Measurements from ENCODE around the gene SERTAD2.

SERTAD2 gene

DNA sequence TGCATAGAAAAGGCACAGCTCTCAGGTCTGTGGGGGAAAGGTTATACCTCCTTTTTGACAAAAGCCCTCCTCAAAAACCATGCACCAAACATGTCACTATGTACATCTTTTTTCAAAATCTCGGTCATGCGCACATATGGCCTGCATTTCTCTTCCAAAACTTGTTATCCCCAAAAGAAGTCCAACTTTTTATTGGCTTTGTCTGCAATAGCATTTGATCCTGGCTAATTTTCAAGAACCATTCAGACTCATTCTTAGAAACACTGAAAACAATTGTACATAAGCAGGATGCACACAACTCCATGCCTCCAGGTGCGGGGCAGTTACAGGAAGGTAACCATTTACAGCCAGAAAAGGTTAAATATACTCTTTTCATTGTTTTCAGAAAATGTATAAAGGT is 21.9 kb downstream of the SERTAD2 start:
- TF ChIP-seq, protein P1, sequence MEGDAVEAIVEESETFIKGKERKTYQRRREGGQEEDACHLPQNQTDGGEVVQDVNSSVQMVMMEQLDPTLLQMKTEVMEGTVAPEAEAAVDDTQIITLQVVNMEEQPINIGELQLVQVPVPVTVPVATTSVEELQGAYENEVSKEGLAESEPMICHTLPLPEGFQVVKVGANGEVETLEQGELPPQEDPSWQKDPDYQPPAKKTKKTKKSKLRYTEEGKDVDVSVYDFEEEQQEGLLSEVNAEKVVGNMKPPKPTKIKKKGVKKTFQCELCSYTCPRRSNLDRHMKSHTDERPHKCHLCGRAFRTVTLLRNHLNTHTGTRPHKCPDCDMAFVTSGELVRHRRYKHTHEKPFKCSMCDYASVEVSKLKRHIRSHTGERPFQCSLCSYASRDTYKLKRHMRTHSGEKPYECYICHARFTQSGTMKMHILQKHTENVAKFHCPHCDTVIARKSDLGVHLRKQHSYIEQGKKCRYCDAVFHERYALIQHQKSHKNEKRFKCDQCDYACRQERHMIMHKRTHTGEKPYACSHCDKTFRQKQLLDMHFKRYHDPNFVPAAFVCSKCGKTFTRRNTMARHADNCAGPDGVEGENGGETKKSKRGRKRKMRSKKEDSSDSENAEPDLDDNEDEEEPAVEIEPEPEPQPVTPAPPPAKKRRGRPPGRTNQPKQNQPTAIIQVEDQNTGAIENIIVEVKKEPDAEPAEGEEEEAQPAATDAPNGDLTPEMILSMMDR (IDR thresholded peaks at IDR 0.05; ENCODE audit: insufficient read depth, low read length, missing control alignments): no peak
- CTCF ChIA-PET: interaction anchor here (1.0 to 3.4 kb wide), 6 partner anchors 10 to 241 kb away, joined by 4 to 18 read pairs (median 4); no protein-coding TSS in a partner anchor
- POLR2A ChIA-PET: interaction anchor here (0.7 kb wide), 1 partner anchor 574 kb away, joined by 8 read pairs; no protein-coding TSS in a partner anchor
- no peak for DNase-seq (ENCODE audit: low read depth, low spot score)
- no peak overlapping the region for H3K4me3 ChIP-seq (ENCODE audit: low read depth, low read length)

DNA sequence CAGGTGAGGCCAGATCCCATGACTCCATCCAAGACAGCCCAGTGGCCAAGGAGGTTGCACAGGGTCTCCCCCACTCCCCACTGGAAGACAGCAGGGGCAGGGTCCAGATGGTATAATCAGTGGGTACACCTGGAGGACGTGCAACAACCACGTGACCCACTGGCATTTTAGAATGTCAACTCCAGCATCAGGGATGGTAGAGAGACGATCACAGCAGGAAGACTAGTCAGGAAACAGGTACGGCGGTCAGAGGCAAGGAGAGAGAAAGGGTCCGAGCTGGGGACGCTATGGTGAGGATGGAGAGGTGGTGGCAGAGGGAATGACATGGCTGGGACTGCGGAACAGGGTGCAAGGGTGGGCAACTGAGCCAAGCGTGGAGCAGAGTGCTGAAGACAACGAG is 23.0 kb downstream of the SERTAD2 start:
- no peak for DNase-seq (ENCODE audit: low read depth, low spot score)
- TF ChIP-seq, protein P1 (IDR thresholded peaks at IDR 0.05; ENCODE audit: insufficient read depth, low read length, missing control alignments): no peak
- ChIA-PET POLR2A (no interaction called here), CTCF (interaction anchor here (0.7 to 3.4 kb wide), 5 partner anchors 9 to 44 kb away, joined by 3 to 18 read pairs (median 4); no protein-coding TSS in a partner anchor)
- H3K4me3 ChIP-seq (ENCODE audit: low read depth, low read length): no peak overlapping the region

DNA sequence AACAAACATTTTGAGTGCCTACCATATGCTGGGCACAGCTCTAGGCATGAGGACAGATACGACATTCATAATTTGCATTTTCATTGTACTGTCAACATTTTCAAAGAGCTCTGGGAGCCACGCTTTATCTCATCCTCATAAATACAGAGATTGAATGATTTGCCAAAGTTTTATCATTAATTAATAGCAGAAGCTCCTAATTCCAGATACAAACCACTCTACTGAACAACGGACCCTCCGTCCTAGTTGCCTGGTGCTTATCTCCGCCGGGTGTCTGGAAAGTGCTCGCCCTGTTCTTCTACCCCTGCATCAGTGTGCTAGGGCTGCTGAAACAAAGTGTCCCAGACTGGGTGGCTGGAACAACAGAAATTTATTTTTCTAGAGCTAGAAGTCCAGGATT is 23.8 kb downstream of the SERTAD2 start:
- ChIA-PET POLR2A (interaction anchor here (0.7 kb wide), 1 partner anchor 16 kb away, joined by 3 read pairs; no protein-coding TSS in a partner anchor), CTCF (interaction anchor here (0.6 to 2.5 kb wide), 6 partner anchors 9 to 243 kb away, joined by 3 to 8 read pairs (median 4); no protein-coding TSS in a partner anchor)
- TF ChIP-seq, protein P1 (IDR thresholded peaks at IDR 0.05; ENCODE audit: insufficient read depth, low read length, missing control alignments): no peak
- no peak overlapping the region for H3K4me3 ChIP-seq (ENCODE audit: low read depth, low read length)
- DNase-seq (ENCODE audit: low read depth, low spot score): no peak

DNA sequence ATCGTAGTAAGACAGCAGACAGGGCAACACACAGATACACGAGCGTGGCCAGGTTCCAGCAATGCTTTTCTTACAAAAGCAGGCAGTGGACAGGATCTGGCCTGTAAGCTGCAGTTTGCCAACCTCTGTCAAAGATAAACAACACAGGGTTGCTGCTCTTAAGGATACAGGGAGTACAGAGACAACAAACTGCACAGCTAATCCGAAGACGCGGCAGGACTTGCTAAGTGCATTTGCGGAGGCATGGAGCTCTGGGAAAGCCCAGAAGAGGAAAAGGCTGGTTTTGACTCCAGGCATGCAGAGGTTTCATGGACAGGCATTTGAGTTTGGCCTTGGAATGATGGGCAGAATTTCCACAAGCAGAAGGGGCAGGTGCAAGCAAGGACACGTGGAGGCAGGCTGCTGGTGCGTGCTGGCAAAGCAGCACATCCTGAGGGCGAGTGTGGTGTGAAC is 24.4 kb downstream of the SERTAD2 start:
- POLR2A ChIA-PET: interaction anchor here (0.7 kb wide), 1 partner anchor 17 kb away, joined by 3 read pairs; no protein-coding TSS in a partner anchor
- DNase-seq (ENCODE audit: low read depth, low spot score): no peak
- TF ChIP-seq, protein P1 (IDR thresholded peaks at IDR 0.05; ENCODE audit: insufficient read depth, low read length, missing control alignments): no peak
- H3K4me3 ChIP-seq (ENCODE audit: low read depth, low read length): no peak overlapping the region
- CTCF ChIA-PET: interaction anchor here (0.8 to 2.5 kb wide), 5 partner anchors 10 to 244 kb away, joined by 3 to 8 read pairs (median 4); no protein-coding TSS in a partner anchor

DNA sequence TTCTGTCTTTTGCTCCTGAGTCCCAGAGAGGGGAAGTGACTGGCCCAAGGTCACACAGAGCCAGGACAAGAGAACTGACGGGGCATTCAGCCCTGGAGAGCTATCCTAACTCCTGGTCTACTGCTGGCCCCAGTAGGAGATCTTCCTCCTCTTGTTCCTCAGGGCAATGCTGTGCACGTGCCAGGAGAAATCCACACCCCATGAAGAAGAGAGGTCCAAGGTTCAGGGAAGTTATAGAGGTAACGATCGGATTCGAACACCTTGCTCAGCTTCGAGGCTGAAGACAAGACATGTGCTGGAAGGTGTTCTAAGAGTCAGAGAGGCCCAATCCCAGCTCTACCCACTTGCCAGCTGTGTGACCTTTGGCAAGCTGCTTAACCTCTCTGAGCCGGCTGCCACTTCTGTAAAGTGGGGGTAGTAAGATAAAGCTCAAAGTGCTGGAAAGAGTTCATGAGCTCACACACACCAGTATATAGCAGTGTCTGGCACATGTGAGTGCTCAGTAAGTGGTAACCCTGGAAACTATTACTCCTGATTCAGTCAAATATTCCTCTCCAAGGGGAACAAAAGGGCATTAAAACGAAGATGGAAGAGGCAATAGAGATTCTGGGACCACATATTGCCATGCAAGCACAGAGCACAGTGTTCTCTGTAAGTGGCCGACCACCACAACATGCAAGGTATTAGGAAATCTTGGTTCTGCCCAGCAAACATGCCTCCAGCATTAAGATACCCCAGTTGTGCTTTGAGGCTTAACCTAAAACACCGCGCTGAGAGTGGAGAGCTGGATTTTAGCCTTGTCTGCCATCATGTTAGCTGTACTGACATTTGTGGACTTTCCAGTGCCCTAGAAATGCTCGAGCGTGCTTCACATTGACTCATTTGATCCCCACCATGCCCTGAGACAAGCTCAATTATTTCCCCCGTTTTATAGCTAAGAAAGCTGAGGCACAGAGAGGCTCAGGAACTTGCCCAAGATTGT is 25.6 kb downstream of the SERTAD2 start:
- DNase-seq (ENCODE audit: low read depth, low spot score): no peak
- ChIA-PET CTCF (interaction anchor here (0.8 to 2.5 kb wide), 8 partner anchors 11 to 245 kb away, joined by 3 to 10 read pairs (median 4); partner anchors contain the start of gene SERTAD2), POLR2A (no interaction called here)
- no peak overlapping the region for H3K4me3 ChIP-seq (ENCODE audit: low read depth, low read length)
- TF ChIP-seq, protein P1 (IDR thresholded peaks at IDR 0.05; ENCODE audit: insufficient read depth, low read length, missing control alignments): no peak
